ENCODE data around the gene HEG1. TPM values are rescaled to one million over a fixed set of nuclear protein-coding genes. Genes with fewer than 3 reads are reported as not detected.

The HEG1 gene
- total RNA-seq, 4 donors from 2014 or later, result 55.9 to 85.5 (median 78.9) TPM

- no peak for ATAC-seq
- H3K9me3 ChIP-seq, result no peaks in the 10 kb centered on the region
Observed at GRCh38 chr3:124967964-124968363, 87.8 kb downstream of the HEG1 start.

GRCh38 chr3:124966521-124967445 is 89.0 kb downstream of the HEG1 start:
- H3K4me1 ChIP-seq, result peaks cover 0 to 32% (median 0%) of the 10 kb centered on the region in 3 donors
- TF ChIP-seq CTCF (IDR thresholded peaks at IDR 0.05) (no peak), POLR2A (IDR thresholded peaks at IDR 0.05) (no peak), POLR2AphosphoS5 (IDR thresholded peaks at IDR 0.05) (no peak)
- H3K4me3 ChIP-seq, result no peak overlapping the region
- WGBS, 2 donors (ENCODE audit: low coverage in 1 of 2), result 68 to 85% methylated on average over 5 to 6 of the region's 7 CpGs
- H3K27me3 ChIP-seq, result no peaks in the 10 kb centered on the region
- H3K36me3 ChIP-seq, result peaks cover 0 to 43% of the 10 kb centered on the region in 2 donors
- peaks cover 0 to 8% (median 0%) of the 10 kb centered on the region in 3 donors for H3K9me3 ChIP-seq
- peak; percentile 23 for ATAC-seq
- H3K27ac ChIP-seq, result peak overlapping the region in 2 of 4 donors; percentile 5 to 41

More at GRCh38 chr3:124967964-124968363, 87.8 kb downstream of the HEG1 start:
- Histone ChIP-seq H3K4me1 (peaks cover 0 to 41% (median 0%) of the 10 kb centered on the region in 3 donors), H3K27ac (peak overlapping the region in 3 of 4 donors; percentile 22 to 44 (median 30)), H3K4me3 (no peak overlapping the region), H3K27me3 (no peaks in the 10 kb centered on the region), H3K36me3 (peaks cover 0 to 53% of the 10 kb centered on the region in 2 donors)
- 100% methylated on average over 1 to 2 of the region's 10 CpGs for WGBS, 2 donors (ENCODE audit: low coverage in 1 of 2)
- no peak for TF ChIP-seq EP300 (IDR thresholded peaks at IDR 0.05)
- no peak for TF ChIP-seq POLR2AphosphoS5 (IDR thresholded peaks at IDR 0.05)
- no peak for TF ChIP-seq CTCF (IDR thresholded peaks at IDR 0.05)
- no peak for TF ChIP-seq POLR2A (IDR thresholded peaks at IDR 0.05)

GRCh38 chr3:124965413-124965812 is 90.4 kb downstream of the HEG1 start:
- peaks cover 0 to 29% of the 10 kb centered on the region in 2 donors for H3K36me3 ChIP-seq
- H3K27ac ChIP-seq, result no peak overlapping the region
- no peak for ATAC-seq
- 36 to 50% methylated on average over 1 of the region's 1 CpG for WGBS, 2 donors (ENCODE audit: low coverage in 1 of 2)
- H3K4me3 ChIP-seq, result no peak overlapping the region
- H3K27me3 ChIP-seq, result no peaks in the 10 kb centered on the region
- TF ChIP-seq EP300 (IDR thresholded peaks at IDR 0.05) (no peak), POLR2AphosphoS5 (IDR thresholded peaks at IDR 0.05) (no peak), POLR2A (IDR thresholded peaks at IDR 0.05) (no peak), CTCF (IDR thresholded peaks at IDR 0.05) (no peak)
- H3K9me3 ChIP-seq, result peaks cover 0 to 8% (median 0%) of the 10 kb centered on the region in 3 donors
- peaks cover 0 to 31% (median 0%) of the 10 kb centered on the region in 3 donors for H3K4me1 ChIP-seq

- 60 to 61% methylated on average over 4 of the region's 4 CpGs for WGBS, 2 donors (ENCODE audit: low coverage in 1 of 2)
- Histone ChIP-seq H3K4me3 (no peak overlapping the region), H3K4me1 (peaks cover 0 to 29% (median 0%) of the 10 kb centered on the region in 3 donors), H3K27ac (no peak overlapping the region), H3K9me3 (peaks cover 0 to 8% (median 0%) of the 10 kb centered on the region in 3 donors), H3K36me3 (peaks cover 0 to 19% of the 10 kb centered on the region in 2 donors), H3K27me3 (no peaks in the 10 kb centered on the region)
- TF ChIP-seq CTCF (IDR thresholded peaks at IDR 0.05) (no peak), EP300 (IDR thresholded peaks at IDR 0.05) (no peak), POLR2AphosphoS5 (IDR thresholded peaks at IDR 0.05) (no peak), POLR2A (IDR thresholded peaks at IDR 0.05) (no peak)
- ATAC-seq, result no peak
Observed at GRCh38 chr3:124964387-124964786, 91.4 kb downstream of the HEG1 start.

All from gastroesophageal sphincter (tissue), 4 donors.